ENCODE results near the gene CDC42BPB. TPM values are rescaled to one million over a fixed set of nuclear protein-coding genes. Genes with fewer than 3 reads are reported as not detected.

CDC42BPB gene
- total and polyA plus RNA-seq, 11 donors, result 31.1 to 124 (median 68.9) TPM

DNA sequence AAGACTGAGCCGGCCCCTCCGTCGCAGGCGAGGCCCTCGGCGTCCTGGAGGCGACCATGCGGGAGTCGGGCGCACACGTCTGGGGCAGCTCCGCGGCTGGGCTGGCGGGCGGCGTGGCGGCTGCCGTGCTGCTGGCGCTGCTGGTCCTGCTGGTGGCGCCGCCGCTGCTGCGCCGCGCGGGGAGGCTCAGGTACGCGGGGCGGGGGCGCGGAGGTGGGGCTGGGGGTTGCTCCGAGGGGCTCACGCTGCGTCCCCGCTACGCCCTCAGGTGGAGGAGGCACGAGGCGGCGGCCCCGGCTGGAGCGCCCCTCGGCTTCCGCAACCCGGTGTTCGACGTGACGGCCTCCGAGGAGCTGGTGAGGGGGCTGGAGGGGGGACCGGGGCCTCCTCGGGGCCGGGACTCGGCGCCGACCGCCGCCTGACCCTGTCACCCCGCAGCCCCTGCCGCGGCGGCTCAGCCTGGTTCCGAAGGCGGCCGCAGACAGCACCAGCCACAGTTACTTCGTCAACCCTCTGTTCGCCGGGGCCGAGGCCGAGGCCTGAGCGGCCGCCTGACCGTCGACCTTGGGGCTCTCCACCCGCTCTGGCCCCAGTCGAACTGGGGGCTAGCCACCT is 127.1 kb downstream of the CDC42BPB start:
- peak in 1 of 5 donors; percentile 24 for DNase-seq
- TF ChIP-seq, protein P1, sequence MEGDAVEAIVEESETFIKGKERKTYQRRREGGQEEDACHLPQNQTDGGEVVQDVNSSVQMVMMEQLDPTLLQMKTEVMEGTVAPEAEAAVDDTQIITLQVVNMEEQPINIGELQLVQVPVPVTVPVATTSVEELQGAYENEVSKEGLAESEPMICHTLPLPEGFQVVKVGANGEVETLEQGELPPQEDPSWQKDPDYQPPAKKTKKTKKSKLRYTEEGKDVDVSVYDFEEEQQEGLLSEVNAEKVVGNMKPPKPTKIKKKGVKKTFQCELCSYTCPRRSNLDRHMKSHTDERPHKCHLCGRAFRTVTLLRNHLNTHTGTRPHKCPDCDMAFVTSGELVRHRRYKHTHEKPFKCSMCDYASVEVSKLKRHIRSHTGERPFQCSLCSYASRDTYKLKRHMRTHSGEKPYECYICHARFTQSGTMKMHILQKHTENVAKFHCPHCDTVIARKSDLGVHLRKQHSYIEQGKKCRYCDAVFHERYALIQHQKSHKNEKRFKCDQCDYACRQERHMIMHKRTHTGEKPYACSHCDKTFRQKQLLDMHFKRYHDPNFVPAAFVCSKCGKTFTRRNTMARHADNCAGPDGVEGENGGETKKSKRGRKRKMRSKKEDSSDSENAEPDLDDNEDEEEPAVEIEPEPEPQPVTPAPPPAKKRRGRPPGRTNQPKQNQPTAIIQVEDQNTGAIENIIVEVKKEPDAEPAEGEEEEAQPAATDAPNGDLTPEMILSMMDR (IDR thresholded peaks at IDR 0.05), result no peak
- TF ChIP-seq POLR2A (IDR thresholded peaks at IDR 0.05), result no peak
- H3K27me3 ChIP-seq, result peaks cover 18 to 63% (median 35%) of the 10 kb centered on the region in 9 donors
- no peaks in the 10 kb centered on the region for H3K9me3 ChIP-seq
- peaks cover 0 to 26% (median 17%) of the 10 kb centered on the region in 9 donors for H3K36me3 ChIP-seq
- peak overlapping the region in 9 of 12 donors; percentile 8 to 55 (median 50) for H3K4me3 ChIP-seq
- no peak overlapping the region for H3K27ac ChIP-seq
- peaks cover 13 to 31% (median 25%) of the 10 kb centered on the region in 12 donors for H3K4me1 ChIP-seq
- no peak for ATAC-seq
- WGBS, 4 donors, result 0 to 4% (median 3%) methylated on average over 4 to 74 of the region's 74 CpGs
- intact Hi-C loops (cut with DNase I), result no loop called here

DNA sequence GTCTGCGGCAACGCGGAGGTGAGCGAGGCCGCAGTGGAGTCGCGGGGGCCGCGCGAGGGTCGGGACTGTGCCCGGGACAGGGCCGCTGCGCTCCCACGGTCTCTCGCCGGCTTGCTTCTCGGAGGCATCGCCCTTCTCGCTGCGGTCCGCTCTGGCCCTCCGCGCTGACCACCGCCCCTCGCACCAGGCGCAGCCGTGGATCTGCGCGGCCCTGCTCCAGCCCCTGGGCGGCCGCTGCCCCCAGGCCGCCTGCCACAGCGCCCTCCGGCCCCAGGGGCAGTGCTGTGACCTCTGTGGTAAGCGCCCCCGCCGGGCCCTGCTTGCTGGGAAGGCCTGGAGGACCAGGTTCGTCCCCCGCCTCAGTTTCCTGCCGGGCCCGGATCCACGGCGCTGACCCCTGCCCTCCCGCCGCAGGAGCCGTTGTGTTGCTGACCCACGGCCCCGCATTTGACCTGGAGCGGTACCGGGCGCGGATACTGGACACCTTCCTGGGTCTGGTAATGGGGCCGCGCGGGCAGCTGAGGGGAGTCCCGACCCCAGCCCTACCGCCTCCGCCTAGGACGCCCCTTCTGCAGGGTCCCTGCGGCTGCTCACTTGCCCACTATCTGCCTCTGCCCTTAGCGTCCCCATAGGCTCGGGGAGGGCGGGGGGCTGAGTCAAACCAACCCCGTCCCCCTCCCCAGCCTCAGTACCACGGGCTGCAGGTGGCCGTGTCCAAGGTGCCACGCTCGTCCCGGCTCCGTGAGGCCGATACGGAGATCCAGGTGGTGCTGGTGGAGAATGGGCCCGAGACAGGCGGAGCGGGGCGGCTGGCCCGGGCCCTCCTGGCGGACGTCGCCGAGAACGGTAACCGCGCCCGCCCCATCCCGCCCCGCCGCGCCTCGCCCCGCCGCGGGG is 127.9 kb downstream of the CDC42BPB start:
- ATAC-seq, result peak in 1 of 4 donors; percentile 14
- peak in 1 of 5 donors; percentile 26 for DNase-seq
- Histone ChIP-seq H3K27me3 (peaks cover 19 to 70% (median 42%) of the 10 kb centered on the region in 9 donors), H3K36me3 (peaks cover 0 to 22% (median 15%) of the 10 kb centered on the region in 9 donors), H3K9me3 (no peaks in the 10 kb centered on the region), H3K4me3 (peak overlapping the region; percentile 0 to 55 (median 46)), H3K4me1 (peaks cover 13 to 31% (median 25%) of the 10 kb centered on the region in 12 donors), H3K27ac (no peak overlapping the region)
- 2 to 7% (median 3%) methylated on average over 15 to 94 of the region's 94 CpGs for WGBS, 4 donors
- intact Hi-C loops (cut with DNase I), result loop anchor here in 1 of 10 donors (10.0 kb wide), 1 partner anchor 155 kb away; the partner anchor contains the start of gene TRAF3
- TF ChIP-seq POLR2A (IDR thresholded peaks at IDR 0.05), result no peak
- TF ChIP-seq, protein P1 (IDR thresholded peaks at IDR 0.05), result no peak

DNA sequence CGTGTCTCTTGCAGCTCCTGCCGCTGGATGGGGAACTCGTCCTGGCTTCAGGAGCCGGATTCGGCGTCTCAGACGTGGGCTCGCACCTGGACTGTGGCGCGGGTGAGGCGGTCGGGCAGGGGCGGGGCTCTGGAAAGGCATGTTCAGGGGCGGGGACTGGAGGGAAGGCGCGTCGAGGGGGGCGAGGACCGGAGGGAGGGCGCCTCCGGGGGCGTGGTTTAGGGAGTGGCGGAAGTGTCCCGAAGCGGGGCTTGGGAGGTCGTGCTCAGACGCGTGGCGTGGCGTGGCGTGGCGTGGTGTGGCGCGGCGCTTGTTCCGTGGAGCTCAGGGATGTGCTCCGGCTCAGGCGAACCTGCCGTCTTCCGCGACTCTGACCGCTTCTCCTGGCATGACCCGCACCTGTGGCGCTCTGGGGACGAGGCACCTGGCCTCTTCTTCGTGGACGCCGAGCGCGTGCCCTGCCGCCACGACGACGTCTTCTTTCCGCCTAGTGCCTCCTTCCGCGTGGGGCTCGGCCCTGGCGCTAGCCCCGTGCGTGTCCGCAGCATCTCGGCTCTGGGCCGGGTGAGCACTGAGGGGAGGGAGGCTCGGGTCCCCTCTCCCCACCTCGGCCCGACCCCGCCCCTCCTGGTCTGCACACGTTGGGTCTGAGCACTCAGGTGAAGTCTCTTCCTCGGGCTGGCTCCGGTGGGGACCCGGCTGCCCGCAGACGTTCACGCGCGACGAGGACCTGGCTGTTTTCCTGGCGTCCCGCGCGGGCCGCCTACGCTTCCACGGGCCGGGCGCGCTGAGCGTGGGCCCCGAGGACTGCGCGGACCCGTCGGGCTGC is 128.7 kb downstream of the CDC42BPB start:
- no peak overlapping the region for H3K27ac ChIP-seq
- TF ChIP-seq, protein P1 (IDR thresholded peaks at IDR 0.05), result no peak
- no peak for TF ChIP-seq POLR2A (IDR thresholded peaks at IDR 0.05)
- DNase-seq (peak in 4 of 5 donors; percentile 43 to 80 (median 54)), ATAC-seq (peak in 3 of 4 donors; percentile 20 to 61 (median 41))
- H3K4me1 ChIP-seq, result peaks cover 13 to 35% (median 26%) of the 10 kb centered on the region in 12 donors
- peak overlapping the region; percentile 0 to 55 (median 46) for H3K4me3 ChIP-seq
- 1 to 2% (median 1%) methylated on average over 46 to 94 of the region's 94 CpGs for WGBS, 4 donors
- no peaks in the 10 kb centered on the region for H3K9me3 ChIP-seq
- peaks cover 0 to 16% (median 9%) of the 10 kb centered on the region in 9 donors for H3K36me3 ChIP-seq
- peaks cover 27 to 79% (median 50%) of the 10 kb centered on the region in 9 donors for H3K27me3 ChIP-seq
- intact Hi-C loops (cut with DNase I), result loop anchor here in 1 of 10 donors (10.0 kb wide), 1 partner anchor 154 kb away; the partner anchor contains the start of gene TRAF3
